ENCODE data around the gene PPP2R5C. TPM values are rescaled to one million over a fixed set of nuclear protein-coding genes. Genes with fewer than 3 reads are reported as not detected.

The PPP2R5C gene
- total and polyA plus RNA-seq, 7 donors = 90.2 to 175 (median 131) TPM

DNA sequence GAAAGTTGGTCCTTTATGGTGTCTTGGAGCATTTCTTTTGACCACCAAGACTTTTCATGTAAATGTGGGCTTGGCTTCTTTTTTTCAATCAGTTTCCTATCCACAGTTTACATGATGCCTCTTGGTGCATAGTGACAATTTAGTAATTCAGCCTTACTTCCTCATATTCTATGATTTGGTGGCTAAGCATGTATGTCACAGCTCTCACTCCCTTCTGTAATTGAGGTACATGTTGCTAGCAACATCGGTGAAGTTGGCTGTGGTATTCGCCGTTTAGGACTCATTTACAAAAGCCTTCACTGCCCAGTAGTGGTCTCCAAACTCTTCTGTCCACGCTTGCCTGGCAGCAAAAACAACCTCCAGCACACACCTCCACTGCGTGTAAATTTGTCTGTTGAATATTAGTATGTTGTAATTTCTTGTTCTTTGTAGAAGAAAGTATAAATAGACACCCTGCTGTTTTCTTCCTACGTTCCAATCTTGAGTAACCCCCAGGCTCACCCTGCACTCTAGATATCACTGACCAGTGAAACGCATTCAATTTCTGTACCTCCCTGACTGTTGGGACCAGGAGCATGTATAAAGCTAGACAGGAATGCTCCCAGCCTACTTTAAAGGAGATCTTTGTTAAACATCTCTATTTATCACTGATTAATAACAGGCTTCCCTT, 90.4 kb downstream of the PPP2R5C start:
- no peaks in the 10 kb centered on the region for H3K27me3 ChIP-seq
- H3K27ac ChIP-seq = peak overlapping the region in 1 of 4 donors; percentile 20
- TF ChIP-seq POLR2A (IDR thresholded peaks at IDR 0.05) (no peak), POLR2AphosphoS5 (IDR thresholded peaks at IDR 0.05) (peak in 1 of 4 donors; percentile 21), EP300 (IDR thresholded peaks at IDR 0.05) (no peak)
- TF ChIP-seq, protein P1, sequence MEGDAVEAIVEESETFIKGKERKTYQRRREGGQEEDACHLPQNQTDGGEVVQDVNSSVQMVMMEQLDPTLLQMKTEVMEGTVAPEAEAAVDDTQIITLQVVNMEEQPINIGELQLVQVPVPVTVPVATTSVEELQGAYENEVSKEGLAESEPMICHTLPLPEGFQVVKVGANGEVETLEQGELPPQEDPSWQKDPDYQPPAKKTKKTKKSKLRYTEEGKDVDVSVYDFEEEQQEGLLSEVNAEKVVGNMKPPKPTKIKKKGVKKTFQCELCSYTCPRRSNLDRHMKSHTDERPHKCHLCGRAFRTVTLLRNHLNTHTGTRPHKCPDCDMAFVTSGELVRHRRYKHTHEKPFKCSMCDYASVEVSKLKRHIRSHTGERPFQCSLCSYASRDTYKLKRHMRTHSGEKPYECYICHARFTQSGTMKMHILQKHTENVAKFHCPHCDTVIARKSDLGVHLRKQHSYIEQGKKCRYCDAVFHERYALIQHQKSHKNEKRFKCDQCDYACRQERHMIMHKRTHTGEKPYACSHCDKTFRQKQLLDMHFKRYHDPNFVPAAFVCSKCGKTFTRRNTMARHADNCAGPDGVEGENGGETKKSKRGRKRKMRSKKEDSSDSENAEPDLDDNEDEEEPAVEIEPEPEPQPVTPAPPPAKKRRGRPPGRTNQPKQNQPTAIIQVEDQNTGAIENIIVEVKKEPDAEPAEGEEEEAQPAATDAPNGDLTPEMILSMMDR (IDR thresholded peaks at IDR 0.05) = no peak
- H3K4me3 ChIP-seq = no peak overlapping the region
- DNase-seq = no peak
- intact Hi-C loops (cut with DNase I) = no loop called here
- 73 to 83% methylated on average over 7 of the region's 7 CpGs for WGBS, 2 donors
- H3K36me3 ChIP-seq = peaks cover 0 to 3% (median 0%) of the 10 kb centered on the region in 4 donors
- no peaks in the 10 kb centered on the region for H3K9me3 ChIP-seq
- H3K4me1 ChIP-seq = peaks cover 0 to 56% (median 42%) of the 10 kb centered on the region in 4 donors

DNA sequence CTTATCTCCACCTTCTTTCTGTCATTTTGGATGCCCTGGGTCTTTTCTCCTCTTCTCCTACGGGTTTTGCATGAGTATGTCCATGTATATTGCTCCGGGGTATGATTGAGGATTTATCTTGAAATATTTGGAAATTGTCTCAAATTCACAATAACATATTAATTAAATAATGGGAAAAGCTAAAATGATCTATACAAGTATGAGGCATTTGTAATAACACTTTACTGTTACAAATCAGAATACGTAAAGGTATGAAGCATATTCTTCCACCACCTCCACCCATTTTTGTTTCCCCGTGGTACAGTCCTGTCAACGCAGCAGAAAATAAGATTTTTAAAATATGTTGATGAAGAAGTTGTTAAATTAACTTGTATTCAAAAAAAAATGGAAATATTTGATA, 91.3 kb downstream of the PPP2R5C start:
- WGBS, 2 donors = 94 to 96% methylated on average over 5 of the region's 5 CpGs
- Histone ChIP-seq H3K27me3 (no peaks in the 10 kb centered on the region), H3K36me3 (peaks cover 0 to 12% (median 0%) of the 10 kb centered on the region in 4 donors), H3K4me3 (no peak overlapping the region), H3K9me3 (no peaks in the 10 kb centered on the region), H3K4me1 (peaks cover 0 to 56% (median 42%) of the 10 kb centered on the region in 4 donors), H3K27ac (no peak overlapping the region)
- no peak for DNase-seq
- TF ChIP-seq POLR2AphosphoS5 (IDR thresholded peaks at IDR 0.05) (no peak), EP300 (IDR thresholded peaks at IDR 0.05) (no peak), POLR2A (IDR thresholded peaks at IDR 0.05) (no peak)
- TF ChIP-seq, protein P1 (IDR thresholded peaks at IDR 0.05) = no peak
- intact Hi-C loops (cut with DNase I) = no loop called here

DNA sequence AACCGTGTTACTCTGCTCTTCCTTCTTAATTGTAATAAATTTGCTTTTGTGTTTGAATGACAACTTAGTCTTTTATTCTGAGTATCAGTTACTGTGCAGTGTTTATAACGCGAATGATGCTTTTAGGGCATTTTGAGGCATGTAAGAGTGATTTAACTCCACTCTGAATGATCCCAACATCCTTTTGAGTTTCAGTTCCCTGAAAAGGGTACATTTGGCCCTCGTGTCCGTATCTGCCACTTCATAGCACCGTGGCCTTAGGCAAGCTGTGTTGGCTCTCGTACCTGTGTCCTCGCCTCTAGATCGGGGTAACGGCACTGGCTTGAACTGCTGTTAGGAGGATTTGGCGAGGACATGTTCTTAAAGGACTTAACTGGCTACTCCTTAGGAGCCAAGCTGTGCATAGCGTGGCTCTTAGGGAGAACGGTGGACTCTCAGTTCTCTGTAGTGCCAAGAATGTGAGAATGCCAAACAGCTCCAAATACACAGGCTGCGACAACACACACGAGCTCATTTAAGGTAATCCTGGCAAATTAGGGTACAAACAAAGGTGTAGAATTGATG, 92.0 kb downstream of the PPP2R5C start:
- H3K4me1 ChIP-seq = peaks cover 0 to 56% (median 42%) of the 10 kb centered on the region in 4 donors
- DNase-seq = no peak
- WGBS, 2 donors = 88 to 89% methylated on average over 15 of the region's 15 CpGs

DNA sequence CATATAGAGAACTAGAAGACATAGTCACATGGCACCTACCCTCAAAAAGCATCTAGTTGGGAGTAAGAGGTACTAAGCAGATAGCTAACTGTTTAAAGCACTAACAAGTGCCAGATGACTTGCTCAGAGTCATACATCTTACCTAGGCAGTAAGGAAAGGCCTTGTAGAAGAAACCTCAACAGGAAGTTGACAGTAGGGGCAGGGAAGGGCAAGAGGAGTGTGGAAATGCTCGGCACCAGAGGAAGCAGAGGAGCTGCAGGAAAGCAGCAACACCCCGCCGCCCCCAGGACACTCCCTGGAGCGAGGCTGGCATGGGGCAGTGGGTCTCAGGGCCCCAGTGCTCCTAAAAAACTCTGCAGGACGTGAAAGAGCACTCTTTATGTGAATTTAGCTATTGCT, 92.9 kb downstream of the PPP2R5C start:
- intact Hi-C loops (cut with DNase I) = no loop called here
- WGBS, 2 donors = 40 to 41% methylated on average over 5 of the region's 5 CpGs
- TF ChIP-seq POLR2AphosphoS5 (IDR thresholded peaks at IDR 0.05) = peak in 1 of 4 donors; percentile 15
- TF ChIP-seq, protein P1 (IDR thresholded peaks at IDR 0.05) = no peak
- no peaks in the 10 kb centered on the region for H3K27me3 ChIP-seq
- peak overlapping the region in 2 of 4 donors; percentile 19 to 36 for H3K27ac ChIP-seq
- peaks cover 0 to 56% (median 40%) of the 10 kb centered on the region in 4 donors for H3K4me1 ChIP-seq
- H3K36me3 ChIP-seq = peaks cover 0 to 23% (median 0%) of the 10 kb centered on the region in 4 donors
- no peaks in the 10 kb centered on the region for H3K9me3 ChIP-seq
- no peak for DNase-seq
- no peak overlapping the region for H3K4me3 ChIP-seq

More for the DNA sequence above, 92.0 kb downstream of the PPP2R5C start:
- TF ChIP-seq EP300 (IDR thresholded peaks at IDR 0.05) (no peak), POLR2AphosphoS5 (IDR thresholded peaks at IDR 0.05) (peak in 1 of 4 donors; percentile 8), POLR2A (IDR thresholded peaks at IDR 0.05) (no peak)
- TF ChIP-seq, protein P1 (IDR thresholded peaks at IDR 0.05) = no peak
- Histone ChIP-seq H3K36me3 (peaks cover 0 to 17% (median 0%) of the 10 kb centered on the region in 4 donors), H3K27me3 (no peaks in the 10 kb centered on the region), H3K9me3 (no peaks in the 10 kb centered on the region), H3K27ac (peak overlapping the region in 2 of 4 donors; percentile 19 to 36), H3K4me3 (no peak overlapping the region)
- intact Hi-C loops (cut with DNase I) = no loop called here
